AG04450 (cell line): ENCODE data around the gene PHF5A. TPM values are rescaled to one million over a fixed set of nuclear protein-coding genes. Genes with fewer than 3 reads are reported as not detected.

Source experiments
- CTCF ChIA-PET: fragments of 300-600, 350-600 bp; formaldehyde crosslinking; extraction: SDS; loops from one replicate; lab custom pipeline; 2022; ENCODE audit warnings: antibody characterized with exemption, inconsistent platforms; lab: Charles Lee
- POLR2A ChIA-PET: fragments of 350-600 bp; formaldehyde crosslinking; extraction: SDS; loops from one replicate; lab custom pipeline; 2021; ENCODE audit warnings: antibody characterized with exemption, inconsistent platforms; lab: Yijun Ruan, JAX
- DNase-seq: peaks from one replicate; pipeline ENCODE4 v3.0.0-alpha.2; 2011; ENCODE audit warnings: low read depth, low spot score
- H3K27ac ChIP-seq: one replicate; pipeline ENCODE4 v1.5.1; 2012; ENCODE audit warnings: low read depth, low read length, control low read depth
- H3K27me3 ChIP-seq: one replicate; pipeline ENCODE4 v1.6.0; 2012; ENCODE audit warnings: low read length; ENCODE audit not compliant: control insufficient read depth, insufficient read depth
- H3K4me3 ChIP-seq: 2 replicates; pipeline ENCODE4 v1.5.1; 2011; ENCODE audit warnings: mild to moderate bottlenecking, low read depth, low read length, control low read depth
- H3K9me3 ChIP-seq: 2 replicates; pipeline ENCODE4 v1.5.1; 2012; ENCODE audit warnings: low read length; ENCODE audit not compliant: control insufficient read depth, insufficient read depth
- CTCF ChIP-seq: IDR thresholded peaks from 2 replicates; pipeline ENCODE4 v1.5.1; 2011; ENCODE audit warnings: low read depth, low read length, control low read depth, inconsistent platforms
- polyA plus RNA-seq: library from polyadenylated mRNA; depleted of rRNA; stranded (reverse); fragments of >200 nt; gene quantifications from 2 replicates; pipeline ENCODE4 v1.2.3, GENCODE V29; 2011

Gene PHF5A
- polyA plus RNA-seq, 1 experiment = 53.8 TPM

GRCh38 chr22:41479671-41480396 lies 11.3 kb upstream of the PHF5A start:
- POLR2A ChIA-PET = interaction anchor here (0.9 to 4.1 kb wide), 3 partner anchors 11 to 99 kb away, joined by 3 to 23 read pairs (median 4); partner anchors contain the start of genes ACO2, PHF5A and TOB2
- H3K9me3 ChIP-seq = no peaks in the 10 kb centered on the region
- CTCF ChIA-PET = interaction anchor here (0.6 to 4.6 kb wide), 7 partner anchors 11 to 76 kb away, joined by 3 to 40 read pairs (median 4); no protein-coding TSS in a partner anchor
- peak; percentile 18; the same call in 1 of the 2 replicates for TF ChIP-seq CTCF
- H3K27me3 ChIP-seq = no peaks in the 10 kb centered on the region
- H3K4me3 ChIP-seq = peak overlapping the region; percentile 23
- no peak for DNase-seq
- H3K27ac ChIP-seq = peak overlapping the region; percentile 94

GRCh38 chr22:41478891-41479521 lies 10.5 kb upstream of the PHF5A start:
- Histone ChIP-seq H3K9me3 (no peaks in the 10 kb centered on the region), H3K4me3 (no peak overlapping the region), H3K27ac (no peak overlapping the region), H3K27me3 (no peaks in the 10 kb centered on the region)
- ChIA-PET CTCF (interaction anchor here (0.7 to 4.6 kb wide), 4 partner anchors 15 to 75 kb away, joined by 3 to 40 read pairs (median 6); no protein-coding TSS in a partner anchor), POLR2A (interaction anchor here (0.5 to 4.1 kb wide), 3 partner anchors 10 to 99 kb away, joined by 3 to 23 read pairs (median 3); partner anchors contain the start of genes ACO2, PHF5A and TOB2)
- DNase-seq = no peak
- TF ChIP-seq CTCF = no peak

GRCh38 chr22:41478473-41478872 lies 10.0 kb upstream of the PHF5A start:
- no peaks in the 10 kb centered on the region for H3K27me3 ChIP-seq
- POLR2A ChIA-PET = interaction anchor here (1.0 to 4.1 kb wide), 2 partner anchors 10 to 32 kb away, joined by 3 to 23 read pairs; partner anchors contain the start of genes ACO2, PHF5A and TOB2
- DNase-seq = no peak
- CTCF ChIA-PET = interaction anchor here (0.7 to 4.6 kb wide), 2 partner anchors 30 to 39 kb away, joined by 4 to 40 read pairs; no protein-coding TSS in a partner anchor
- no peak overlapping the region for H3K4me3 ChIP-seq
- H3K27ac ChIP-seq = no peak overlapping the region
- no peak for TF ChIP-seq CTCF
- no peaks in the 10 kb centered on the region for H3K9me3 ChIP-seq

GRCh38 chr22:41474872-41475451 lies 6.5 kb upstream of the PHF5A start:
- no peak overlapping the region for H3K27ac ChIP-seq
- H3K9me3 ChIP-seq = no peaks in the 10 kb centered on the region
- ChIA-PET CTCF (interaction anchor here (0.9 to 1.5 kb wide), 2 partner anchors 42 to 43 kb away, joined by 3 read pairs; no protein-coding TSS in a partner anchor), POLR2A (interaction anchor here (0.6 kb wide), 1 partner anchor 55 kb away, joined by 8 read pairs; no protein-coding TSS in a partner anchor)
- TF ChIP-seq CTCF = no peak
- no peaks in the 10 kb centered on the region for H3K27me3 ChIP-seq
- no peak for DNase-seq
- H3K4me3 ChIP-seq = no peak overlapping the region
